Spleen (tissue), 7 donors: ENCODE measurements around the gene CACNA2D2.

ENCODE experiments used
- POLR2A ChIP-seq, 3 donors: fragments of 450-650 bp; IDR thresholded peaks; one replicate each; pipeline ENCODE4 v1.5.1; 2017; ENCODE audit warnings: antibody characterized with exemption in 3 of 3, mild to moderate bottlenecking in 1 of 3
- POLR2AphosphoS5 ChIP-seq, 3 donors: sonication (generic); formaldehyde crosslinking; IDR thresholded peaks; one replicate each; pipeline ENCODE4 v1.5.1; 2017; ENCODE audit warnings: antibody characterized with exemption in 3 of 3
- TF ChIP-seq, protein P1 (sequence below), 11 experiments: fragments of 200-600 bp in 7 of 11; fragments of 450-650 bp in 4 of 11; sonication (generic) in 4 of 11; IDR thresholded peaks in 8 of 11; conservative IDR thresholded peaks in 3 of 11; 1 replicate in 7 of 11; 2 replicates in 4 of 11; pipeline versions ENCODE4 v1.4.0 to v1.8.0; 2016 to 2021; ENCODE audit warnings: antibody characterized with exemption in 11 of 11, inconsistent platforms in 4 of 11, mild to moderate bottlenecking in 1 of 11
- donor health status: DM: no; HTN: no; CAD: no; lungs with moderate emphysema.
- donor health status: DM: no; HTN: no; CAD: no.
- donor health status: DM: no; HTN: no; CAD: no.

DNA sequence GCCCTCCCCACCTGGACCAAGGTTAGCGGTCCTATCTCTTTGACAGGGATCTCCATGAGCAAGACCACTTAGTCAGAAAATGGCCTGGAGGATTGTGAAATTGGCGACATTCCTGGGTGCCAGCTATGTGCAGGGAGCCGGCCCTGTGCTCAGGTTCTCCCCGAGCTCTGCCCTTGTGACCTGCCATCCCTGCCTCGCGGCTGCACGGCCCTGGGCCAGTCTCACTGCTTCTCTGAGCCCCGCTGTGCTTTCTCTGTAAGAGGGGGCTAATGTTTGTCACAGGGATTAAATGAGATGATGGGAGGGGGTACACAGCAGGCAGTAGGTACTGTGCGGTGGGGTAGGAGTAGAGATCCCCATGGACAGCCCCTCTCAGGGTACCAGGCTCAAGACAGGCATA is 49.2 kb upstream of the CACNA2D2 start:
- TF ChIP-seq POLR2A (IDR thresholded peaks at IDR 0.05) = no peak
- TF ChIP-seq, protein P1, sequence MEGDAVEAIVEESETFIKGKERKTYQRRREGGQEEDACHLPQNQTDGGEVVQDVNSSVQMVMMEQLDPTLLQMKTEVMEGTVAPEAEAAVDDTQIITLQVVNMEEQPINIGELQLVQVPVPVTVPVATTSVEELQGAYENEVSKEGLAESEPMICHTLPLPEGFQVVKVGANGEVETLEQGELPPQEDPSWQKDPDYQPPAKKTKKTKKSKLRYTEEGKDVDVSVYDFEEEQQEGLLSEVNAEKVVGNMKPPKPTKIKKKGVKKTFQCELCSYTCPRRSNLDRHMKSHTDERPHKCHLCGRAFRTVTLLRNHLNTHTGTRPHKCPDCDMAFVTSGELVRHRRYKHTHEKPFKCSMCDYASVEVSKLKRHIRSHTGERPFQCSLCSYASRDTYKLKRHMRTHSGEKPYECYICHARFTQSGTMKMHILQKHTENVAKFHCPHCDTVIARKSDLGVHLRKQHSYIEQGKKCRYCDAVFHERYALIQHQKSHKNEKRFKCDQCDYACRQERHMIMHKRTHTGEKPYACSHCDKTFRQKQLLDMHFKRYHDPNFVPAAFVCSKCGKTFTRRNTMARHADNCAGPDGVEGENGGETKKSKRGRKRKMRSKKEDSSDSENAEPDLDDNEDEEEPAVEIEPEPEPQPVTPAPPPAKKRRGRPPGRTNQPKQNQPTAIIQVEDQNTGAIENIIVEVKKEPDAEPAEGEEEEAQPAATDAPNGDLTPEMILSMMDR (IDR thresholded peaks at IDR 0.05 in 8 of 11, conservative IDR thresholded peaks at IDR 0.05 in 3 of 11) = no peak
- TF ChIP-seq POLR2AphosphoS5 (IDR thresholded peaks at IDR 0.05) = no peak
